Activated CD4-positive, alpha-beta T cell treated with anti-CD3 and anti-CD28 coated beads, Interleukin-2, Interleukin-4, amounts not matched to agents 100 ng/mL and 50 ng/mL, durations not matched to agents 16 hours and 8 hours (primary cell): ENCODE results near the gene ZNF100.
"Not testable (repeated sequence)": the region's sequence is repeated elsewhere in the genome, so short reads cannot be mapped to it uniquely, and the experiment has no call there.

Experiments
- DNase-seq: peaks from one replicate; pipeline ENCODE4 v3.0.0-alpha.2; 2020; ENCODE audit warnings: low spot score

ZNF100 gene

DNA sequence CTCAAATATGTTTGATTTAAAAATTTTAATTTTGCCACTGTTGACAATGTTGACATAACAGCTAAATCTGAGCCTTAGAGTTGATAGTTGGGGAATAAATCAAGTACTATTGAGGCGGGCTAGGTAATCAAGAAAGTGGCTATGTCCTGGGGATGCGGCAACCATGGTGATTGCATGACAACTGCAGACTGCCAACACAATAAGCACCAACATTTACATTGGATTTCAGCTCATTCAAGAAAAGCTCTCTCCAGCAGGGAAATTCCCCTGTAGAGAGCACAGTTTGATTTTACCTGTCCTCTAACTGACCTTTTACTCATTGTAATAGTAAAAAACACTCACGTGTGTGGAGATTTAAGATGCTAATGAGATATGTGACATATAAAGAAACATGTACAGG, 63.1 kb downstream of the ZNF100 start:
- DNase-seq: no peak

GRCh38 chr19:21699197-21699596, 68.2 kb downstream of the ZNF100 start:
- no peak for DNase-seq

- DNase-seq: peak; percentile 14
These were observed 69.2 kb downstream of the ZNF100 start for GRCh38 chr19:21698215-21698614.

DNA sequence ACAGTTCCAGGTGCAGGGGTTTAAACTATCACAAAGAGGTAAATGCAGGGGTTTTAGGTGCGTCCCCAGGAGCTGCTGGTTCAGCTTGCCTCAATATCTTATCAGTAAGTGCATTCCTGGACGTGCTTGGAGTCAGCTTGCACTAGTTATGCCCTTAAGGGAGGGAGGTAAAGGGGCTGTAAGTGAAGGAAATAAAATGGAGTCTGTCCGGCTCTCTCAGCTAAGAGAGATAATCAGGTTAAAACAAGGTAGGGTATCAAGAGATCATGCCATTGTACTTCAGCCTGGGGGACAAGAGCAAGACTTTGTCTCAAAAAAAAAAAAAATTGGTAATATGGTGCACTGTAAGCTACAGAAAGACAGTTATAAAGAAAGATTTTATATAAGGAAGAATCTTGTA, 69.7 kb downstream of the ZNF100 start:
- no peak for DNase-seq

DNA sequence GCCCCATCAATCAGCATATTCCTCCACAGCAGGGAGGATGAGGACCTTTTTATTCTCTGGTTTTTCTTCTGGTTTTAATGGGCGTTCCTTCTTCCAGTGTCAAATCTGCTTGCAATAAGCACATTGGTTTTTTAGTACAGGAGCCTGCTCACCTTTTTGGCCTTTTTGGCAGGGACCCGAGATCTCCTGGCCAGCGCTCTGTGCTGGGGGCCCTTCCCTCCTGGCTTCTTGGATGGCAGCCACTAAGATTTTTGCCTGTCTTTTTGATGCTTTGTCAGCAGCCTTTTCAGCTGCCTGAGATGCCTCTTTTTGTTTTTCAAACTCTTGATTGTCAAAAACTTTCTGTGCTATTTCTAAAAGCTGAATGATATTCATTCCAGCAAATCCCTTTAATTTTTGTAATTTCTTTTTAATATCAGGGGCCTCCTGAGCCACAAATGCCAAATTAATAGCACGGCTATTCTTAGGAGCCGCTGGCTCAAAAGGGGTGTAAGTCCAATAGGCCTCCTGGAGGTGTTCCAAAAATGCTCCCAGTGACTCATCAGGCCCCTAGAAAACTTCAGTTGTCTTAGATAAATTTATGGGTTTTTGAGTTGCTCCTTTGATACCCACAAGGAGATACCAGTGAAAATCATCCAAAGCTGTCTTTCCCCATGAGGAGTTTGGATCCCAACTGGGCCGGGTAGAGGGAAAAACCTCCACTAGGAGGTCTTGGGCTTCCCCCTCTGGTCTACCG, 73.0 kb downstream of the ZNF100 start:
- no peak for DNase-seq

DNA sequence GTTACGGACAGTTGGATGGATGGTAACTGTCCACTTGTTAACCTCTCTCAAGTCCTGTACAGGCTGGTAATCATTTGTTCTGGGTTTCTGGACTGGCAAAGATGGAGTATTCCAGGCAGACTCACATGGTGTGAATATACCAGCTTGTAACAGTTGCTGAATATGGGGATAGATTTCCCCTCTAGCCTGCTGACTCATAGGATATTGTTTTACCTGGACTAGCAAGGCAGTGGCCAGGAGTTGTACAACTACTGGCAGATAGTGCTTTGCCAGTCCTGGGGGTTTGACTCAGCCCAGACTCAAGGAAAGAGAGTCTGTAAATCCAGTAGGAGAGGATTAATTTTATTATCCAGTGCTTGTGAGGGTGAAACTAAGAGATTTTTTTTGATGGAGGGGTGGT, 74.0 kb downstream of the ZNF100 start:
- no peak for DNase-seq

GRCh38 chr19:21691661-21692060, 75.7 kb downstream of the ZNF100 start:
- DNase-seq: no peak

DNA sequence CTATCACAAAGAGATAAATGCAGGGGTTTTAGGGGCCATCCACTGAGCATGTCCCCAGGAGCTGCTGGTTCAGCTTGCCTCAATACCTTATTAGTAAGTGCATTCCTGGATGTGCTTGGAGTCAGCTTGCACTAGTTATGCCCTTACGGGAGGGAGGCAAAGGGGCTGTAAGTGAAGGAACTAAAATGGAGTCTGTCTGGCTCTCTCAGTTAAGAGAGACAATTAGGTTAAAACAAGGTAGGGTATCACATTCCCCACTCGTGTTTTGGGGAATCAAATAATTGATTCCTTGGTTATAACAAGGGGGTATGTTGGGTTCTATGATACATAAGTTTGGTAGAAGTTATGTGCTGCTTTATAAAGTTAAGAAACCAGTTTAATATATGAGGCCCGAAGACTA, 78.9 kb downstream of the ZNF100 start:
- no peak for DNase-seq

GRCh38 chr19:21680671-21681070, 86.7 kb downstream of the ZNF100 start:
- DNase-seq: no peak

GRCh38 chr19:21680026-21680425, 87.4 kb downstream of the ZNF100 start:
- DNase-seq: no peak

- DNase-seq: no peak
These were observed 89.5 kb downstream of the ZNF100 start for GRCh38 chr19:21677696-21678418.

GRCh38 chr19:21674454-21674853, 92.9 kb downstream of the ZNF100 start:
- no peak for DNase-seq

DNA sequence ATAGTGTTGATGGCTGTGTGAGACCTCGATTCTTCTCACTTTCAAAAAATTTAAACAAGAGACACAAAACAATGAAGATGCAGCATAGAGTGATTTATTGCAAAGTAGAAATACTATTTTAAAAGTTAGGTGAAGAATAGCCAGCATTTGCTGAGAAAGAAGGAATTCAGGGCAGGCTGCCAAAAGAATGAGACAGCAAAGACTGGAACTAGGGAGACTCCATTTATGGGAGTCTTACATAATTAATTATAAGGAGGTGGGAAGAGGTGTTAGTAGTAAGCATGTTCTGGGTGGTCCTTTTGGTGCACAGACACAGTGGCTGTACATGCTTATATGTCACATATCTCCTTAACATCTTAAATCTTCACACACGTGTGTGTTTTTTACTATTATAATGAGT, 93.9 kb downstream of the ZNF100 start:
- DNase-seq: not testable (repeated sequence)
